ENCODE measurements around the gene SOX13. TPM values are rescaled to one million over a fixed set of nuclear protein-coding genes. Genes with fewer than 3 reads are reported as not detected.

SOX13 gene
- total RNA-seq, 1 experiment from 2014 or later, result 21.8 TPM

DNA sequence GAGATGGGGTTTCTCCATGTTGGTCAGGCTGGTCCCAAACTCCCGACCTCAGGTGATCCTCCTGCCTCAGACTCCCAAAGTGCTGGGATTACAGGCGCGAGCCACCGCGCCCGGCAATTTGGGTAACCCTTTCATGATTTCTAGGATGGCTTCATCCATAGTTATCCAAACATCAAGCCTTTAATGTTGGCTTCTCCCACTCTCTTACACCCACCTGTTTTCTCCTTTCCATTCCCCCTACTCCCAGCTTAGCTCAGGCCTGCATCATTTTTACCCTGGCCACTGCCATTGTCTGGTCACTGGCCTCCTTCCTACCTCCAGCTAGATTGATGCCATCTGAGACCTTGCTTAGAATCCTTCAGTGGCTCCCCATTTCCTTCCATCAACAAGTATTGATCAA lies 2.0 kb upstream of the SOX13 start:
- no peak overlapping the region for H3K27ac Mint-ChIP-seq (ENCODE audit: unreplicated experiment)
- H3K4me1 Mint-ChIP-seq (ENCODE audit: low read depth, unreplicated experiment), result peaks cover 14% of the 10 kb centered on the region
- TF ChIP-seq CTCF (IDR thresholded peaks at IDR 0.05; ENCODE audit: unreplicated experiment), result no peak
- H3K9me3 Mint-ChIP-seq (ENCODE audit: low read depth, unreplicated experiment), result no peaks in the 10 kb centered on the region
- peaks cover 26% of the 10 kb centered on the region for H3K36me3 Mint-ChIP-seq (ENCODE audit: insufficient read depth, unreplicated experiment)
- H3K27me3 Mint-ChIP-seq (ENCODE audit: unreplicated experiment), result peaks cover 14% of the 10 kb centered on the region
- BruUV-seq (replicated peaks), result no TSS peak
- no peak overlapping the region for H3K4me3 Mint-ChIP-seq (ENCODE audit: low read depth, unreplicated experiment)
- CTCF ChIA-PET, result no interaction called here
- intact Hi-C loops (cut with micrococcal nuclease; ENCODE audit: unreplicated experiment), result no loop called here
- no peak for DNase-seq

GRCh38 chr1:204073837-204074273 lies 940 bp downstream of the SOX13 start:
- Mint-ChIP-seq H3K27ac (ENCODE audit: unreplicated experiment) (peak overlapping the region; percentile 55), H3K4me1 (ENCODE audit: low read depth, unreplicated experiment) (peaks cover 23% of the 10 kb centered on the region), H3K9me3 (ENCODE audit: low read depth, unreplicated experiment) (no peaks in the 10 kb centered on the region), H3K27me3 (ENCODE audit: unreplicated experiment) (no peaks in the 10 kb centered on the region), H3K4me3 (ENCODE audit: low read depth, unreplicated experiment) (peak overlapping the region; percentile 84), H3K36me3 (ENCODE audit: insufficient read depth, unreplicated experiment) (peaks cover 26% of the 10 kb centered on the region)
- BruUV-seq (replicated peaks), result no TSS peak
- CTCF ChIA-PET, result interaction anchor here (0.7 to 2.8 kb wide), 5 partner anchors 10 to 203 kb away, joined by 3 to 19 read pairs (median 3); no protein-coding TSS in a partner anchor
- TF ChIP-seq CTCF (IDR thresholded peaks at IDR 0.05; ENCODE audit: unreplicated experiment), result no peak
- DNase-seq, result no peak
- intact Hi-C loops (cut with micrococcal nuclease; ENCODE audit: unreplicated experiment), result loop anchor here (1.0 to 2.0 kb wide), 2 partner anchors 53 to 203 kb away; no protein-coding TSS in a partner anchor

- H3K36me3 Mint-ChIP-seq (ENCODE audit: insufficient read depth, unreplicated experiment), result peaks cover 26% of the 10 kb centered on the region
- CTCF ChIA-PET, result interaction anchor here (0.7 to 2.8 kb wide), 4 partner anchors 9 to 204 kb away, joined by 3 to 19 read pairs (median 4); no protein-coding TSS in a partner anchor
- H3K27me3 Mint-ChIP-seq (ENCODE audit: unreplicated experiment), result no peaks in the 10 kb centered on the region
- peak overlapping the region; percentile 23 for H3K27ac Mint-ChIP-seq (ENCODE audit: unreplicated experiment)
- DNase-seq, result peak; percentile 58
- H3K4me3 Mint-ChIP-seq (ENCODE audit: low read depth, unreplicated experiment), result peak overlapping the region; percentile 84
- no peak for TF ChIP-seq CTCF (IDR thresholded peaks at IDR 0.05; ENCODE audit: unreplicated experiment)
- intact Hi-C loops (cut with micrococcal nuclease; ENCODE audit: unreplicated experiment), result loop anchor here (1.0 kb wide), 1 partner anchor 53 kb away; no protein-coding TSS in a partner anchor
- peaks cover 24% of the 10 kb centered on the region for H3K4me1 Mint-ChIP-seq (ENCODE audit: low read depth, unreplicated experiment)
- BruUV-seq (replicated peaks), result TSS peak; percentile 29
- H3K9me3 Mint-ChIP-seq (ENCODE audit: low read depth, unreplicated experiment), result no peaks in the 10 kb centered on the region
These were observed 1.6 kb downstream of the SOX13 start for GRCh38 chr1:204074274-204075138.

DNA sequence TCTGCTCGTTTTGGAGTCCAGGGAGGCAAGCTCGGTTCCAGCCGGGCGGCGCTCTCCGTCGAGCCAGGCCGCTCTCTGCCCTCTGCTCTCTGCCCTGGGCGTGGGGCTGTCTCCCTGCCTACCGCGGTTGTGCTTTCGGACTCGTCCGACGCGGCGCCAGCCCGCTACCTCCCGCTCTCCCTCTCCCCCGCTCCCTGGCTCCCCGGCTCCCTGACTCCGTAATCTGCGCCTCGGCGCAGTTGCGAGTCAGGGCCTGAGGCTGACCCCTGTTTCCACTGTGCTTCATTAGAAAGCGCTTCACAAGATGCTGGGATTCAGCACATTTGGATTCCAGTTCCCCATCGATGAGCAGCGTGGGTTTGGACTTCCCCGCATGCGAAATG lies 2.2 kb downstream of the SOX13 start:
- H3K27me3 Mint-ChIP-seq (ENCODE audit: unreplicated experiment), result no peaks in the 10 kb centered on the region
- peak; percentile 22 for DNase-seq
- intact Hi-C loops (cut with micrococcal nuclease; ENCODE audit: unreplicated experiment), result no loop called here
- TF ChIP-seq CTCF (IDR thresholded peaks at IDR 0.05; ENCODE audit: unreplicated experiment), result no peak
- peak overlapping the region; percentile 84 for H3K4me3 Mint-ChIP-seq (ENCODE audit: low read depth, unreplicated experiment)
- H3K36me3 Mint-ChIP-seq (ENCODE audit: insufficient read depth, unreplicated experiment), result peaks cover 26% of the 10 kb centered on the region
- CTCF ChIA-PET, result interaction anchor here (1.0 to 2.8 kb wide), 2 partner anchors 53 to 80 kb away, joined by 3 to 19 read pairs; no protein-coding TSS in a partner anchor
- H3K9me3 Mint-ChIP-seq (ENCODE audit: low read depth, unreplicated experiment), result no peaks in the 10 kb centered on the region
- peaks cover 31% of the 10 kb centered on the region for H3K4me1 Mint-ChIP-seq (ENCODE audit: low read depth, unreplicated experiment)
- H3K27ac Mint-ChIP-seq (ENCODE audit: unreplicated experiment), result peak overlapping the region; percentile 23
- no TSS peak for BruUV-seq (replicated peaks)

All from Calu3 (cell line).